WTC11 (cell line): Measurements from ENCODE around the gene SHMT1.
"Not testable (repeated sequence)": the region's sequence is repeated elsewhere in the genome, so short reads cannot be mapped to it uniquely, and the experiment has no call there.

Source experiments
- ZNF121 ChIP-seq: sonication (generic); formaldehyde crosslinking; IDR thresholded peaks from 2 replicates; pipeline ENCODE4 v1.8.0; 2023; ENCODE audit warnings: missing genetic modification reagents
- ZNF416 ChIP-seq: fragments of 250-450 bp; sonication (Bioruptor Pico); IDR thresholded peaks from 2 replicates; pipeline ENCODE4 v1.9.0; 2021; ENCODE audit warnings: mild to moderate bottlenecking, inconsistent platforms
- ZNF423 ChIP-seq: fragments of 250-450 bp; sonication (Bioruptor Pico); IDR thresholded peaks from 2 replicates; pipeline ENCODE4 v2.1.2; 2022; ENCODE audit warnings: mild to moderate bottlenecking, moderate library complexity
- TF ChIP-seq, protein P1 (sequence below): sonication (generic); formaldehyde crosslinking; conservative IDR thresholded peaks from 2 replicates; pipeline ENCODE4 v1.8.1; 2023; ENCODE audit warnings: mild to moderate bottlenecking, low read depth, missing genetic modification reagents, moderate library complexity
- TF ChIP-seq, protein P2 (sequence below): fragments of 200-600 bp; IDR thresholded peaks from 2 replicates; pipeline ENCODE4 v1.8.0; 2022; ENCODE audit warnings: antibody characterized with exemption

GRCh38 chr17:18410736-18411135 is 47.4 kb upstream of the SHMT1 start:
- TF ChIP-seq, protein P1, sequence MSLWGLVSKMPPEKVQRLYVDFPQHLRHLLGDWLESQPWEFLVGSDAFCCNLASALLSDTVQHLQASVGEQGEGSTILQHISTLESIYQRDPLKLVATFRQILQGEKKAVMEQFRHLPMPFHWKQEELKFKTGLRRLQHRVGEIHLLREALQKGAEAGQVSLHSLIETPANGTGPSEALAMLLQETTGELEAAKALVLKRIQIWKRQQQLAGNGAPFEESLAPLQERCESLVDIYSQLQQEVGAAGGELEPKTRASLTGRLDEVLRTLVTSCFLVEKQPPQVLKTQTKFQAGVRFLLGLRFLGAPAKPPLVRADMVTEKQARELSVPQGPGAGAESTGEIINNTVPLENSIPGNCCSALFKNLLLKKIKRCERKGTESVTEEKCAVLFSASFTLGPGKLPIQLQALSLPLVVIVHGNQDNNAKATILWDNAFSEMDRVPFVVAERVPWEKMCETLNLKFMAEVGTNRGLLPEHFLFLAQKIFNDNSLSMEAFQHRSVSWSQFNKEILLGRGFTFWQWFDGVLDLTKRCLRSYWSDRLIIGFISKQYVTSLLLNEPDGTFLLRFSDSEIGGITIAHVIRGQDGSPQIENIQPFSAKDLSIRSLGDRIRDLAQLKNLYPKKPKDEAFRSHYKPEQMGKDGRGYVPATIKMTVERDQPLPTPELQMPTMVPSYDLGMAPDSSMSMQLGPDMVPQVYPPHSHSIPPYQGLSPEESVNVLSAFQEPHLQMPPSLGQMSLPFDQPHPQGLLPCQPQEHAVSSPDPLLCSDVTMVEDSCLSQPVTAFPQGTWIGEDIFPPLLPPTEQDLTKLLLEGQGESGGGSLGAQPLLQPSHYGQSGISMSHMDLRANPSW (CRISPR knock-in tag), result not testable (repeated sequence)
- TF ChIP-seq ZNF423 (CRISPR knock-in tag); ZNF416; ZNF121 (CRISPR knock-in tag): not testable (repeated sequence)
- TF ChIP-seq, protein P2, sequence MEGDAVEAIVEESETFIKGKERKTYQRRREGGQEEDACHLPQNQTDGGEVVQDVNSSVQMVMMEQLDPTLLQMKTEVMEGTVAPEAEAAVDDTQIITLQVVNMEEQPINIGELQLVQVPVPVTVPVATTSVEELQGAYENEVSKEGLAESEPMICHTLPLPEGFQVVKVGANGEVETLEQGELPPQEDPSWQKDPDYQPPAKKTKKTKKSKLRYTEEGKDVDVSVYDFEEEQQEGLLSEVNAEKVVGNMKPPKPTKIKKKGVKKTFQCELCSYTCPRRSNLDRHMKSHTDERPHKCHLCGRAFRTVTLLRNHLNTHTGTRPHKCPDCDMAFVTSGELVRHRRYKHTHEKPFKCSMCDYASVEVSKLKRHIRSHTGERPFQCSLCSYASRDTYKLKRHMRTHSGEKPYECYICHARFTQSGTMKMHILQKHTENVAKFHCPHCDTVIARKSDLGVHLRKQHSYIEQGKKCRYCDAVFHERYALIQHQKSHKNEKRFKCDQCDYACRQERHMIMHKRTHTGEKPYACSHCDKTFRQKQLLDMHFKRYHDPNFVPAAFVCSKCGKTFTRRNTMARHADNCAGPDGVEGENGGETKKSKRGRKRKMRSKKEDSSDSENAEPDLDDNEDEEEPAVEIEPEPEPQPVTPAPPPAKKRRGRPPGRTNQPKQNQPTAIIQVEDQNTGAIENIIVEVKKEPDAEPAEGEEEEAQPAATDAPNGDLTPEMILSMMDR, result not testable (repeated sequence)
